ENCODE data around the gene BORCS5.

DNA sequence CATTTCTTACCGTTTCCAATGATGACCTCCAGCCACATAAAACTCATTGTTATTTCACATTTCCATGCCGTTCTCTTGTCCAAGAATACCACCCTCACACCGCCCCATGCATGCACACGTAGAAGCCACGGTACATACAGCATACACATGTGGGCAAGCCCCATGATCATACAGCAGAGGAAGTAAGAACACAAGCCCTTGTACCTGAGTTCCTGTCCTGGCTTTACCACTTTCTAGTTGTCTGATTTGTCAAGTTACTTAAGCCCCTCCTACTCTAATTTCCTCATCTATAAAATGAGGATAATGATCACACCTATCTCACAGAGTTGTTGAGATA, 145.9 kb downstream of the BORCS5 start:
- TF ChIP-seq POLR2A (IDR thresholded peaks at IDR 0.05) (no peak), EP300 (IDR thresholded peaks at IDR 0.05) (no peak)
- TF ChIP-seq, protein P1, sequence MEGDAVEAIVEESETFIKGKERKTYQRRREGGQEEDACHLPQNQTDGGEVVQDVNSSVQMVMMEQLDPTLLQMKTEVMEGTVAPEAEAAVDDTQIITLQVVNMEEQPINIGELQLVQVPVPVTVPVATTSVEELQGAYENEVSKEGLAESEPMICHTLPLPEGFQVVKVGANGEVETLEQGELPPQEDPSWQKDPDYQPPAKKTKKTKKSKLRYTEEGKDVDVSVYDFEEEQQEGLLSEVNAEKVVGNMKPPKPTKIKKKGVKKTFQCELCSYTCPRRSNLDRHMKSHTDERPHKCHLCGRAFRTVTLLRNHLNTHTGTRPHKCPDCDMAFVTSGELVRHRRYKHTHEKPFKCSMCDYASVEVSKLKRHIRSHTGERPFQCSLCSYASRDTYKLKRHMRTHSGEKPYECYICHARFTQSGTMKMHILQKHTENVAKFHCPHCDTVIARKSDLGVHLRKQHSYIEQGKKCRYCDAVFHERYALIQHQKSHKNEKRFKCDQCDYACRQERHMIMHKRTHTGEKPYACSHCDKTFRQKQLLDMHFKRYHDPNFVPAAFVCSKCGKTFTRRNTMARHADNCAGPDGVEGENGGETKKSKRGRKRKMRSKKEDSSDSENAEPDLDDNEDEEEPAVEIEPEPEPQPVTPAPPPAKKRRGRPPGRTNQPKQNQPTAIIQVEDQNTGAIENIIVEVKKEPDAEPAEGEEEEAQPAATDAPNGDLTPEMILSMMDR (IDR thresholded peaks at IDR 0.05): no peak
